A673 (cell line): Measurements from ENCODE around the gene SH3RF3.

Source experiments
- CTCF ChIP-seq: fragments of 300-800, 200-600 bp; sonication (generic); conservative IDR thresholded peaks from 2 replicates; pipeline ENCODE4 v1.5.1; 2017; ENCODE audit warnings: low read depth, mild to moderate bottlenecking, antibody characterized with exemption, low read length, moderate library complexity, mixed read lengths
- EZH2 ChIP-seq: fragments of 200-600 bp; sonication (generic); IDR thresholded peaks from 2 replicates; pipeline ENCODE4 v1.6.1; 2017; ENCODE audit warnings: borderline replicate concordance, low read depth, mild to moderate bottlenecking, mixed read lengths, antibody characterized with exemption, low read length; ENCODE audit not compliant: poor library complexity, severe bottlenecking

GRCh38 chr2:109089602-109090300 lies 39.3 kb upstream of the SH3RF3 start:
- TF ChIP-seq CTCF (no peak), EZH2 (no peak)
